HepG2 (cell line): ENCODE data around the gene AP5Z1. TPM values are rescaled to one million over a fixed set of nuclear protein-coding genes. Genes with fewer than 3 reads are reported as not detected.
A peak's percentile ranks its signal among the peaks of the same experiment; 100 is the strongest.

ENCODE experiments used
- ATAC-seq: fragments of 200-7000 bp; cut with Tn5 transposase; 3 replicates; pipeline ENCODE4 v1.9.1; 2020; ENCODE audit warnings: mild to moderate bottlenecking, moderate library complexity
- BruUV-seq: library from RNA; stranded (reverse); fragments of 400-500 nt; replicated peaks from 2 replicates; lab custom pipeline; 2021; lab: Mats Ljungman, UMichigan
- CTCF ChIA-PET: fragments of 300-600 bp; formaldehyde crosslinking; extraction: SDS; loops from one replicate; lab custom pipeline; 2021; ENCODE audit warnings: low total read pairs, inconsistent platforms, low intra/inter-chr PET ratio; lab: Yijun Ruan, JAX
- POLR2A ChIA-PET: fragments of 350-600 bp; sonication (Branson Sonifier 250); formaldehyde crosslinking; loops from one replicate; lab custom pipeline; 2020; ENCODE audit warnings: antibody characterized with exemption, inconsistent platforms; lab: Yijun Ruan, JAX
- DNase-seq: peaks from one replicate; pipeline ENCODE4 v3.0.0-alpha.2; 2015; ENCODE audit warnings: low spot score
- FAIRE-seq: peaks from 3 replicates; lab custom pipeline; 2011; peaks lifted over from hg19 to GRCh38; lab: Jason Lieb, UNC
- H2AFZ ChIP-seq: one replicate; pipeline ENCODE4 v1.6.1; 2011; ENCODE audit warnings: low read length, inconsistent platforms
- H3K27ac ChIP-seq: fragments of 300-600 bp; 3 replicates; pipeline ENCODE4 v1.8.0; 2011; ENCODE audit warnings: mixed run types, mild to moderate bottlenecking, mixed read lengths, low read length, inconsistent platforms; ENCODE audit not compliant: insufficient read depth; ENCODE audit errors: extremely low read length
- H3K27me3 ChIP-seq, 2 experiments: fragments of 200-600 bp in 1 of 2; 2 replicates in 1 of 2; 3 replicates in 1 of 2; pipeline versions ENCODE4 v1.6.0 to v1.8.0; 2011; ENCODE audit warnings: low read length in 2 of 2, mild to moderate bottlenecking in 2 of 2, moderate library complexity in 2 of 2, inconsistent platforms in 1 of 2; ENCODE audit not compliant: insufficient read depth in 2 of 2, control insufficient read depth in 1 of 2
- H3K36me3 ChIP-seq, 2 experiments: fragments of 200-600 bp in 1 of 2; replicated peaks in 1 of 2; 2 replicates in 1 of 2; 3 replicates in 1 of 2; pipeline versions ENCODE4 v1.5.1 to v1.8.0; 2011; ENCODE audit warnings: low read length in 2 of 2, inconsistent platforms in 1 of 2; ENCODE audit not compliant: insufficient read depth in 2 of 2, control insufficient read depth in 1 of 2
- H3K4me1 ChIP-seq: 2 replicates; pipeline ENCODE4 v1.5.1; 2012; ENCODE audit warnings: low read length, inconsistent platforms; ENCODE audit not compliant: insufficient read depth
- H3K4me2 ChIP-seq: 2 replicates; pipeline ENCODE4 v1.6.0; 2011; ENCODE audit warnings: low read depth, low read length, inconsistent platforms
- H3K4me3 ChIP-seq, 3 experiments: fragments of 200-600 bp in 1 of 3; sonication (generic), shearing (Covaris generic) in 1 of 3; replicated peaks in 1 of 3; 2 replicates each; pipeline ENCODE4 v1.5.1; 2011 to 2016; ENCODE audit warnings: low read length in 3 of 3, inconsistent platforms in 2 of 3, low read depth in 2 of 3, mild to moderate bottlenecking in 2 of 3, control low read depth in 1 of 3, mixed read lengths in 1 of 3; ENCODE audit not compliant: insufficient read depth in 1 of 3
- H3K79me2 ChIP-seq: one replicate; pipeline ENCODE4 v1.6.1; 2011; ENCODE audit warnings: low read length, inconsistent platforms; ENCODE audit not compliant: insufficient read depth
- H3K9ac ChIP-seq: 2 replicates; pipeline ENCODE4 v1.6.0; 2011; ENCODE audit warnings: mild to moderate bottlenecking, low read depth, low read length, inconsistent platforms; ENCODE audit not compliant: insufficient read depth
- H3K9me3 ChIP-seq: 2 replicates; pipeline ENCODE4 v1.5.1; 2012; ENCODE audit warnings: mild to moderate bottlenecking, low read length
- H4K20me1 ChIP-seq: 2 replicates; pipeline ENCODE4 v1.6.0; 2011; ENCODE audit warnings: inconsistent platforms, mild to moderate bottlenecking, low read length, moderate library complexity; ENCODE audit not compliant: insufficient read depth
- CBX2 ChIP-seq, 2 experiments: fragments of 200-600 bp in 1 of 2; sonication (generic); formaldehyde crosslinking in 1 of 2; IDR thresholded peaks; 2 replicates each; pipeline versions ENCODE4 v1.7.0 to v1.8.1; 2018 to 2022; ENCODE audit warnings: low read depth in 2 of 2, low read length in 1 of 2, mild to moderate bottlenecking in 1 of 2, missing genetic modification reagents in 1 of 2
- E2F1 ChIP-seq: sonication (generic); formaldehyde crosslinking; IDR thresholded peaks from 2 replicates; pipeline ENCODE4 v1.5.0; 2020; ENCODE audit warnings: missing genetic modification reagents
- GATA4 ChIP-seq: sonication (generic); IDR thresholded peaks from 2 replicates; pipeline ENCODE4 v1.6.1; 2016; ENCODE audit warnings: antibody characterized with exemption, low read depth, borderline replicate concordance
- HNF1B ChIP-seq: sonication (generic); formaldehyde crosslinking; IDR thresholded peaks from 2 replicates; pipeline ENCODE4 v1.5.1; 2020; ENCODE audit warnings: mild to moderate bottlenecking, moderate library complexity, missing genetic modification reagents
- KLF15 ChIP-seq: sonication (generic); formaldehyde crosslinking; IDR thresholded peaks from 2 replicates; pipeline ENCODE4 v1.8.1; 2023; ENCODE audit warnings: borderline replicate concordance, mild to moderate bottlenecking, inconsistent platforms, missing genetic modification reagents, mixed read lengths
- MEIS1 ChIP-seq: sonication (generic); formaldehyde crosslinking; IDR thresholded peaks from 2 replicates; pipeline ENCODE4 v1.9.0; 2021; ENCODE audit warnings: mild to moderate bottlenecking, missing genetic modification reagents, moderate library complexity, borderline replicate concordance
- REPIN1 ChIP-seq: sonication (generic); formaldehyde crosslinking; IDR thresholded peaks from 2 replicates; pipeline ENCODE4 v1.8.0; 2022; ENCODE audit warnings: missing genetic modification reagents, low read depth, mild to moderate bottlenecking, borderline replicate concordance
- ZNF256 ChIP-seq: sonication (generic); formaldehyde crosslinking; conservative IDR thresholded peaks from 2 replicates; pipeline ENCODE4 v1.4.0; 2020; ENCODE audit warnings: missing genetic modification reagents
- ZNF382 ChIP-seq: sonication (generic); formaldehyde crosslinking; IDR thresholded peaks from 2 replicates; pipeline ENCODE4 v1.5.0; 2020; ENCODE audit warnings: missing genetic modification reagents, mild to moderate bottlenecking, borderline replicate concordance
- ZNF574 ChIP-seq: sonication (generic); formaldehyde crosslinking; IDR thresholded peaks from 2 replicates; pipeline ENCODE4 v1.4.0; 2020; ENCODE audit warnings: missing genetic modification reagents
- ZNF670 ChIP-seq: sonication (generic); formaldehyde crosslinking; IDR thresholded peaks from 2 replicates; pipeline ENCODE4 v1.8.0; 2022; ENCODE audit warnings: mild to moderate bottlenecking, missing genetic modification reagents, borderline replicate concordance
- ZNF687 ChIP-seq: sonication (generic); formaldehyde crosslinking; IDR thresholded peaks from 2 replicates; pipeline ENCODE4 v1.5.1; 2020; ENCODE audit warnings: mild to moderate bottlenecking, missing genetic modification reagents, moderate library complexity
- WGBS: methylation state at CpG from one replicate; pipeline ENCODE4 v1.1.6; 2017; ENCODE audit warnings: low lambda C conversion rate; 5-methylcytosine and 5-hydroxymethylcytosine counted together
- in situ Hi-C: cut with HindIII; loops from 2 replicates; pipeline ENCODE4 v1.10.0; 2017; ENCODE audit warnings: low pct_unique_long_range_greater_than_20kb; ENCODE audit not compliant: extremely low pct_ligation_motif_present
- intact Hi-C: fragments of 100-400 bp; cut with micrococcal nuclease; formaldehyde crosslinking; loops from one replicate; pipeline ENCODE4 v1.10.0; 2022; ENCODE audit not compliant: unreplicated experiment
- polyA plus RNA-seq, 8 experiments: library from polyadenylated mRNA; depleted of rRNA in 3 of 8; stranded (reverse) in 7 of 8; unstranded in 1 of 8; fragments of >200 nt; fragmentation: Illumina TruSeq in 4 of 8; extraction: Trizol in 4 of 8; gene quantifications; 2 replicates each; pipeline versions ENCODE4 v1.2.1 to v1.2.3, GENCODE V29; 2011 to 2016; ENCODE audit warnings: low read depth in 4 of 8, missing spikeins in 1 of 8, mixed read lengths in 1 of 8; ENCODE audit not compliant: insufficient read depth in 1 of 8
- total RNA-seq, 5 experiments: library from RNA; depleted of rRNA; stranded (reverse); fragments of >200 nt; fragmentation: Illumina TruSeq; extraction: Trizol; gene quantifications; 2 replicates each; pipeline ENCODE4 v1.2.3, GENCODE V29; 2016; ENCODE audit warnings: low read depth in 1 of 5

AP5Z1 gene
- total and polyA plus RNA-seq, 2 of the 13 experiments (the other 11 are each of a cell fraction or from before 2014, with no cell fraction given), result 9.3 to 15.1 TPM

GRCh38 chr7:4739528-4739992 lies 35.9 kb upstream of the AP5Z1 start (continued):
- TF ChIP-seq ZNF687 (CRISPR knock-in tag), result peak; percentile 22

- Histone ChIP-seq H3K4me2 (no peak overlapping the region), H3K4me1 (peaks cover 78% of the 10 kb centered on the region), H2AFZ (no peak overlapping the region), H3K27me3 (no peaks in the 10 kb centered on the region), H3K4me3 (no peak overlapping the region), H3K27ac (no peak overlapping the region), H4K20me1 (peaks cover 4% of the 10 kb centered on the region; the same call in 1 of the 2 replicates), H3K9me3 (no peaks in the 10 kb centered on the region), H3K36me3 (peaks cover 14 to 27% of the 10 kb centered on the region in 2 experiments), H3K9ac (no peak overlapping the region), H3K79me2 (peaks cover 29% of the 10 kb centered on the region)
- WGBS, result 98% methylated on average over 17 of the region's 22 CpGs
- DNase-seq, result no peak
- ATAC-seq, result no peak
- in situ Hi-C loops (no loop called here), intact Hi-C loops (no loop called here)
- no peak for FAIRE-seq
- TF ChIP-seq ZNF574 (CRISPR knock-in tag), result no peak
- no peak for TF ChIP-seq ZNF382 (CRISPR knock-in tag)
- TF ChIP-seq KLF15 (CRISPR knock-in tag), result no peak
- no peak for TF ChIP-seq CBX2 (IDR thresholded peaks at IDR 0.05; ENCODE audit: low read depth, low read length)
- TF ChIP-seq CBX2 (CRISPR knock-in tag; IDR thresholded peaks at IDR 0.05; ENCODE audit: low read depth), result no peak
- no peak for TF ChIP-seq ZNF256 (CRISPR knock-in tag)
- TF ChIP-seq E2F1 (CRISPR knock-in tag), result no peak
- no peak for TF ChIP-seq GATA4
- no peak for TF ChIP-seq HNF1B
- TF ChIP-seq REPIN1 (CRISPR knock-in tag), result no peak
- TF ChIP-seq ZNF670, result no peak
- no peak for TF ChIP-seq MEIS1 (CRISPR knock-in tag)
- CTCF ChIA-PET, result no interaction called here
- POLR2A ChIA-PET, result no interaction called here
- no TSS peak for BruUV-seq
Observed at GRCh38 chr7:4740796-4741195, 34.6 kb upstream of the AP5Z1 start.
